Esophagus mucosa (tissue), 1 donor: ENCODE measurements around the gene SLC7A1. TPM values are rescaled to one million over a fixed set of nuclear protein-coding genes. Genes with fewer than 3 reads are reported as not detected.

Experiments used
- ATAC-seq: fragments of 200-7000 bp; cut with Tn5 transposase; one replicate; pipeline ENCODE4 v1.9.1; 2020
- total RNA-seq: library from RNA; stranded (reverse); gene quantifications from one replicate; pipeline ENCODE4 v1.2.4, GENCODE V29; 2023
- donor health status: DM: yes; HTN: yes; CAD: no.

Gene SLC7A1
- total RNA-seq, 1 donor from 2014 or later, result 181 TPM

DNA sequence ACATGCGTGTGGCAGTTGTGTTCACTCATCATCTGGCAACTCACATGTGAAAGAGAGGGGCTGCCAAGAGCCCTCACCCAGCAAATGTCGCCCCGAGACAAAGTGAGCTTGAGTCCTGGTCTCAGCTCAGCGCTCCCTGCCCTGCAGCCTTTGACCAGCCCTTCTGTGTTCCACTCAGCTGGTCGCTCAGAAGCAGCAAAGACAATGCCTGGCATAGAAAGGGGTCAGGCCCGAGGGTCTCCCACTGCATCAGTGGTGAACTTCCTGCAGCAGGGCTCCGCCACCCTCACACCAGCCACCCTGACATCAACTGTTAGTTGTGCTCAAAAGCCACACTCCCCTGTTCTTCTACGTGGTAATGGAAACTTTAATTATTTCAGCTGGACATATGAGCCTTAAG is 68.0 kb downstream of the SLC7A1 start:
- ATAC-seq, result no peak

DNA sequence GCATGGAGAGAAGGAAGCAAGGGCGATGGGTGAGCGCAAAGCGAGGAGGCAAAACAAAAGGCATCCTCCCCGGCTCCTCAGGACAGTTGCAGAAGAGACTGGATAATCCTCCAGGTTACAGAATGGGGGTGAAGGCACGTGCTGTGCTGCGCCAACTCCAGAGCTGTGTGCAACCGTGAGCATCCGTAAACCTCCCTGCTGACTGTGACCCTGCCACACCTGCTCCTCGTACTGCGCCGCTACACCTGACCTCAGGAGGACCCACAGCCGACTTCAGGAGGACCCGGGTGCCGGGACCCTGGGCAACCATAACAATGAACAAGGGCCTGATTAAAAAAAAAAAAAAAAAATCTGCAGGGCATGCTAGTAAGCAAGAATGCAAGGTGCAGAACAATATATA is 68.7 kb downstream of the SLC7A1 start:
- ATAC-seq, result no peak

DNA sequence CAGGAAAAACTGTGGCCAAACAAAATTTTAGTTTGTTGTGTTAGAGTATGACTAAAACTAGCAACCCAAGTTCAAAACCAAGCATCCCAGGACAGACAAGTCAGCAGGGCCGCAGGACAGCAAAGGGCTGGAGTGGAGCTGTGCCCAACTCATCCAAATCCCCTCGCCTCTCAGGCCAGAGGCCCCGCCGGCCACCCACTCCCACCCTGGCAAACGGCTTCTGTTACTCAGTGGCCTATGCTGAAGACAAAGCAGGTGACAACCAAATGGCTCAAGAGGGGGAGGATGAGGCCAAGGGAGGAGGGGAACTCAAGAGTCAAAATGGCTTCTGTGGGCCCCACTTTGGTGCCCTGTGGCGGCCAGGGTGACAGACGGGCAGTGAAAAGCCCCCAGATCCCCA is 69.7 kb downstream of the SLC7A1 start:
- ATAC-seq, result no peak

DNA sequence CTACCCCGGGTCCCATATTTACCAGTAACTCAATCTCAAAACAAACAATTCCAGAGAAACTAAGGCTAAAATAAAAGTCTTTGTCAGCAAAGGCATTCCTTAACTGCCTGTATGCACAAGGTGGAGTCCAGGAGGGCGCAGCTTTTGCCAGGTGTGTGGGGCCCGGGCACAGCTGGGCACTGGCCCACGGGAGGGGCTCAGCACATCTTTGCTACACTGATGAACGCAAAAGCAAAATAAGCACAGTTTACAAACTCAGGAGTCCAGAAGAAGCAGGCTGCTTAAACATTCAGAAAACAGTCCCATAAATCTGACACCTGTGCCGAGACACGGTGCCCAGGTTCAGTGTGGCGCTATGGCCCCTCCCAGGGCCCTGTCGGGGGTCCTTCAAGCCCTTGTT is 70.8 kb downstream of the SLC7A1 start:
- ATAC-seq, result no peak

DNA sequence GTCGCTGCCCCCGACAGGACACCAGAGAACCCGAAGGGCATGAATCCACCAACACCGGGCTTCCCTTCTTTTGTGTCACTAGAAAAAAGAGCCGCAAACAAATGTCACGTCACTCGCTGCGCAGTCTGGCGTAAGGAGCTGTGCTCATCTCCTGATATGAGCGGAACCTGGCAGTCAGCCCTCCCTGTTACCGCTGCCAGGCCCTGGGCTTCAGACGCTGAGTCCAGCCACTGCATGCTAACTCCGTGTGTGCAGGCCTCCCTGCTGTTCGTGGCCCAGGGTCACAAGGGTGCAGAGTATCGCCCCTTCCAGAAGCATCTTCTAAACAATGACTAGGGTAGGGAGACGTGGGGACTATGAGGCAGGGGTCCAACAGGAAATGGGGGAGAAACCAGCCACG is 71.3 kb downstream of the SLC7A1 start:
- no peak for ATAC-seq

DNA sequence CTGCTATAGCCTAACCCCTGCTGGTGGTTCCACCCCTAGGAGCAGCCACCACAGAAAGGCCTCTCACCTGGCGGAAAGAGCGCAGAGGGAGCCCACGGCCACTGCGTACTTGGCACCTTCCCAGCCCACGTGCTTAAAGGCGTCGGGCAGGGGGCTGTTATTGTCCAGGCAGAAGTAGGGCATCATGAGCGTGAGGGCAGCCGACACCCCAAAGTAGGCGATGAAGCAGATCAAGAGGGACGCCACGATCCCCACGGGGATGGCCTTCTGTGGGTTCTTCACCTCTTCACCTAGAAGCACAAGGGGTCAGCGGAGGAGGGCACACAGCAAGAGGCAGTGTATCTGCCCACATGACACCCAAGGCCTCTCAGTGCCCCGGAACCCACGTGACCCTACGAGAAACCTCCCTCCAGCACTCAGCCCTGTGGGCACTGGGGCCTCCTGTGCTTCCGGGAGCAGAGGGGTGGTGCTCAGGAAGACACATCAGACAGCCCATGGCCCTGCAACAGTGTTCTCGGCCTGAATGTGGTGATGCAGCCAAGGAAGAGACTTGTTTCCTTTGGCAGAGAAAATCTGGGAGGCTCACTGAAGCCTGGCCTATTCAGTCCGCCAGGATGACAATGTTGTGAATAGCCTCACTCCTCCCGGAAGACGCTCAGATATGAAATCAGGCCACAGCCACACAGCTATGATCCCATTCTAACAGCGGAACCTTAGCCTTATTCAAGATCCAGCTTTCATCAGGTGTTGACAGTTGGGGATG is 72.1 kb downstream of the SLC7A1 start:
- peak; percentile 43 for ATAC-seq

DNA sequence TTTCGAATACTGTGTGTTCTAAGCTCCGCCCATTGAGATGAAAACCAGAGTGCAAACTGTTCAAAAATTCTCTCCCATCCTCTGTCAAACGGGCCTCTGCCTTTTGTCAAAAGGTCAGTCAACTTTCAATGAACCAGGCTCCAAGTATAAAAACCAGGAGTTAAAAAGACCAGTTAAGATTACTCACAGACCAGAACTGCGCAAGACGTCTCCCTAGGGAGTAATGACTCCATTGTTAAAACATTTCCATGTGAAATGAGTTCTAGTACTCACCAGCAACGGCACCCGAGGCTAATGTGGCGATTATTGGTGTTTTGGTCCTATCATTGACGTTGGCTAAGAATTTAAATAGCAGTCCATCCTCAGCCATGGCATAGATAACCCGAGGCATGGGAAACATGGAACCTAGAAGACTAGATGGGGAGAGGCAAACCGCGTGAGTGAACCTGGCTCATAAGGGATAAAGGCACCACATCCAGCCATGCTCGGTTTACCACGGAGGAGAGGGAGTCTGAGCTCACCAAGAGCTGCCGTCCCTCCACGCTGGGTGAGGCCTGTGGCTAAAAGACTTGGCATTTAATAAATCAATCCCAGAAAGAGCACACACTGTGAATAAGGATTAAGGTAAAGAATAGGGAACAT is 73.3 kb downstream of the SLC7A1 start:
- no peak for ATAC-seq

DNA sequence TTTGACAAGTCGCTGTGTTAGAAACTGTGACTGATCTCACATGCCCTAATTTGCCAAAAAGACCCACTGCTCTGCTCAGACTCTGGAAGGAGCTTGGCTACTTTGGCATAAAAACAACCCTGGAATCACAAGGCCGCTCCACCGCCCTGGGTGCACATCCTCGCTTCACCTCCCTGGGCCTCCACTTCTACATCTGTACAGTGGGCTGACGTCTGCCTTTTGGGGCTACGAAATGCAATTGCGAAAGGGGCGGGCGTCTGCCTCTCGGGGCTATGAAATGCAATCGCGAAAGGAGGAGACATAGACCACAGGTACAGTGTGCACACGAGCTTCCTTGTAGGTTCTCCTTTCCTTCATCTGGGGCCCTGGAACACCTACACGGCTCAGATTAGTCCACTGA is 74.2 kb downstream of the SLC7A1 start:
- no peak for ATAC-seq

DNA sequence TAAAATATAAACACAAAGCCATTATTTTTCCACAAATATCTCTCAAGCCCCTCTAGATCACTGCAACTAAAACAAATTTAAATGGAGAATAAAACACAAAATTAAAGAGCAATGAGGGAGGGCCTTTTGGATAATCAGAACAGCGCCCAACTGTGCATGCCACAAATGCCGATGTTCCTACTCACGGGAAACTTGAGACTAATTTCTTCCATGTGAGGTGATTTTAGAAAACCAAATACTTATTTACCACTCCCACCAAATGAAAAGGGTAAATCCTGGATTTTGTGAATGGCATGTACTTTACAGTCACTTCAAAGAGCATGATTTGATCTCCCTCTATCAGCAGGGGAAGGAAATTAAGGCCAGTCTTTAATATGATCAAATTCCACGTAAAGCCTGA is 74.8 kb downstream of the SLC7A1 start:
- no peak for ATAC-seq

DNA sequence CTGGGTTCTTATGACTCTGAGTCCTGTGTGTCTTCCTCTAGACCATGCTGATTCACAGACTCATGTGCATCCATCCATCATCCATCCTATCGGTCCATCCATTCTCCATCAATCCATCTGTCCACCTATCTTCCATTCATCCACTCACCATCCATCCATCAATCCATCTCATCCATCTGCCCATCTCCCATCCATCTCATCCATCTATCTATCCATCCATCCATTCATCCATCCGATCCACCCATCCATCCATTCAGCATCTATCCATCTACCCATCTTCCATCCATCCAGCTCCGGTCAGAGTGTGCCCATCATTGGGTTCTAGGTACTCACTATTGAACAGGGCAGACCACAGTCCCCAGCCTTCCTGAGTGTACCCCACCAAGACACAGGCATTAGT is 75.6 kb downstream of the SLC7A1 start:
- ATAC-seq, result no peak

DNA sequence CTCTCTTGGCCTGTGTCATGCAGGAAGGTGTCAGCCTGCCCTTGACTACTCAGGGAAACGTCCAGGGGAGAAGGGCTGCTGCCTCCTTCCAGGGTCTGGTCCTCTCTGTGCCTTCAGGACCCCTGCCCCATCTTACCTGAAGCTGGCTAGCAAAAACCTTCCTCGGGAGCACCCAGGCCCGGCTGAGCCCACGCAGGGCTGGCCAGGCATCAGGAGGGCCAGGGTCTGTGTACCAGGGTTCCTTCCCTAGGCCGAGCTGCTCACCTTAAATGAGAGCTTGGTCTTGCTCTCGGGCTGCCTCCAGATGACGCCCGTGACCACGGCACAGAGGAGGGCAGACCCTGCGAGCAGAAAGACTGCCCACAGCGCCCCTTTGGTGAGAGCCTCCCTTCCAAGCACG is 78.6 kb downstream of the SLC7A1 start:
- ATAC-seq, result no peak

DNA sequence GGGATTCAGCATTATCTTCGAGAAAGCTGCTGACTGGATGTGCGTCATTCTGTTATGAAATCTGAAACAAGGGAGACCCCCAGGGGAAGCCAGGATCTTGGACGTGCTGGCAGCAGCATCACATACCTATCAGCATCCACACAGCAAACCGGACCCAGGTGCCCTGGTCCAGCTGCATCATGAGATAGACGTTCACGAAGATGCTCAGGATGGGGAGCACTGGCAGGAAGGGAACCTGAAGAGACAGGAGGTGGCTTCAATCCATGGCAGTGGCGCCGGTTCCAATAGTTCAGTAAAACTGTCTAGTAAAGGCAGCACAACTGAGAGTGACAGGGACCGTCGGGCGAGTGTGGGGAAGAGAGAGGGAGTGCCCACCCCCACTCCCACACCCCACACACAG is 79.5 kb downstream of the SLC7A1 start:
- ATAC-seq, result no peak

DNA sequence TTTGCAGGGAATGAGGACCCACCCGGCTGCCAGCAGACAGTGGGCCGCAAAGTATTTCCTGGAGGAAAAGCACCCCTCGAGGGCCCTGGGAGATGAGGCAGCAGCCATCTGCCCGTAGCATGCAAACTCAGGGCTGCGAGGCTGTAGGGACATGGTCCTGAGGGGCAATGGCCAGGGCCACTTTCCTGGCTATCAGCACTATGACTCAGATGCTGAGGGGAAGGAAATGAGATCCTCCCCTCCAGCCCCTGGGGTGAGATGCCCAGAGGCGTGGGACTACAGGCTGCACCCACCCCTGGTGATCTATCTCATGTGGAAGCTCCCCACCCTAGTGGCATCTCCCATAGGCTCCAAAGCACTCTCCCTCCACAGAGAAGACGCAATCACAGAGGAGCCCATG is 80.1 kb downstream of the SLC7A1 start:
- no peak for ATAC-seq

DNA sequence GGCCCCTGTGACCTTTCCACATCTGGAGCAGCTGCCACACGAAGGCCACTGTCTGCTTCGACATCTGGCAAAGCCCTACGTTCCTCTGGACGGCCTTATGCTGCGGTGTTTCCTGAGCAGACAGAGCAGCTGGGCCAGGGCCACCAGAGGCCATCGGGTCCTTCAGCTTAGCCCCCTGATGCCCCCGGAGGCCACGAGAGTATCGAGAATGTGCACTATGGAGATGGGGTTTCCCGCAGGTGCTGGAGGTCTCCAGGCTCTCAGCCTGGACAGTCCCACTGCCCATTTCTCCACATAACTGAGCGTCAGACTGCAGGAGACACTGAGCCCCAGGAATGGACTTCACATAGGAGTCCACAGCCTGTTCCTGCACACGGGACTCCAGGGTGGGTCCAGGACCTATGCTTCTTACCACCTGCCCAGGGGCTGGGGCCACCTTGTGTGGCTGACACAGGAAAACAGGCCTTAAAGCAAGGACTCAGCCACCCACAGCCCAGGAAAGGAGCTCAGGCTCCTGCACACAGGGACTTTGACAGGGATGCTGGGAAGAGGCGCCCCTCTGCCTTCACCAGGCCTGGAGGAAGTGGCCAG is 80.7 kb downstream of the SLC7A1 start:
- no peak for ATAC-seq

DNA sequence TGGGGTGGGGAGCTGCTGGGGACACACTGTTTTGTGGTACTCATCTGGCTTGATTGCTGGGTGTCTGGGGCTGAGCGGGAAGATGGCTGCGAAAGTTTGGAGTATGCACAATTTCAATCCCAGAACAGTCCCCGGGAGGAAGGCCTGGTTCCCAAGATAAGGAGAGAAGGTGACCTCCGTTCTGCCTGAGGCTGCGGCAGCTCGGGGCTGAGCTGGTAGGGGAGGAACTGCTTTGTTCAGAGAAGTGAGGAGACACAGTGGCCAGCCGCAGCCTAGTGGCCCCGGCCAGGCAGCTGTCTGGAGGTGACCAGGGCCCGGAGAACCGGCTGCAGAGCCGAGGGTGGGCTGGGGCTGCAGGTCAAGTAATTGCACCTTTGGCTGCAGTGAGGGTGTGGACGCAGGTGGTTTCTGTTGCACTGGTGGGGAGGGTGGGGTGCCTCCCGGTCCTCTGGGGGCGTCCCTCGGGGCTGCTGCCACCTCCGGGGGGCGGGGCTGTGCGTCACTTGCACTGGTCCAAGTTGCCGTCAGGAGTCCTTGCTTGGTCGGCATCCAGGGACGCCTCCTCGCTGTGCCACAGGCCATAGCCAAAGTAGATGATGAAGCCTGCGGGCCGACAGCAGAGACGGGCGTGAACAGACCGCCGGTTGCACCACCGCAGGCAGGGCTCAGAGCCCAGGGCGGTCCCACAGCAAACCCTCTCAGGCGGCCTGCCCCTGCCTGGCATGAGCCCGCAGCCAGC is 81.3 kb downstream of the SLC7A1 start:
- peak; percentile 10 for ATAC-seq

DNA sequence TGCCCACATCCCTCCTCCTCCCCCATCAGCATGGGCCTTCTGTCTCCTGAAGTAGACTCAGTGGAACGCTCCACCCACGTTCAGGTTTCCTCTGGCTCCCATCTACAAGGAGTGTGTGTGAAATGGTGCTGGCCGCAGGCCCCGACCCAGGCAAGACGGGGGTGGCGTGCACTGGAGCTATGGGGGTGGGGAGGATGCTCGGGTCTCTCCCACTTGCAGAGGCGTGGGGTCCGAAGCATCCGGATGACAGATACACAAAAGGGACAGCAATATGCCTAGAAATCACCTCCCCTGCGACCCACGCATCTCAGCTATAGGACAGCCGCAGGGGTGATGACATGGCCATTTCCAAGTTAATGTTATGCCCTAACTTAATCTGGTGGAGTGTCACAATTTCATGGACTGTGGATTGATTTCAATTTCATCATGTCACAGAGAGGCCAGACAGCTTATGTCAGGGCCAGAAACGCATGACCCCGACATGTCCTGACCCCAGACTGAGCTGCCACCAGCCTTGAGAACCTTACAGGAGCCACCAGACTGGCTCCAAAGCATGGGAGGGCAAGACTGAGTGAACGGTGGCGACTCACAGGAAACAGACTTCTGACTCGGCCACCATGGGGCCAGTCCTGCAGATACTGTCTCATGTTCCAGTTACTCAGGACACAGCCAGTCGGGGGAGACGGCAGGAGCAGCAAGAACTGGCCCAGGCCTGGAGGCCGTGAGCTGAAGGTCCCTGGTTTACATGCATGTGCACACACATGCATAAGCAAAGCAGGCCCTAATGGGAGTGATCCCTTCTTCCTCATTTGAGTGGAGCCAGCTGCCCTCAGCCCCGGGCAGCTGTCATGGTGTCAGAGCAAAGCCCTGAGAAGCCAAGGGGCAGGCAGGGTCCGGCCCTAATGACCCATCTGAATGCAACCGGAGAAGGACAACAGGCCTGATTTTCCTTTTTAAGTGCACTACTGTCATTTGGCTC is 82.2 kb downstream of the SLC7A1 start:
- no peak for ATAC-seq

DNA sequence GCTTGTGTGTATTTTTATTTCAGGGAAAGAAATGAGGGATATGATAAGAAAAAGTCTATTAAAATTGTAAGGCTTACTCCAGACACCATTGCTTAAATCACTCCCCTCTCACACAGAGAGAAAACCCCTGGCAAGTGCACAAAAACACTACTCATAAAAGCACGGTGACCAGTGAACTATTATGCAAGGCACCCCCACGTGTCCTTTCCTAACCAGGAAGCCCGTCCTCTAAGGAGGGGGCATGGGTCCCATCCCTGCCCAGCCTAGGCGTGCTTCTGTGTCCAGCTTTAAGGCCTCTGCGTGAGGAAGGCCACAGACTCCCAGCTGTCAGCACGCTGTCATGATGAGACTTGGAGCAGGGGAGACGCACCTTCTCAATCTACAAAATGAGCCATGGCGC is 83.5 kb downstream of the SLC7A1 start:
- ATAC-seq, result no peak

DNA sequence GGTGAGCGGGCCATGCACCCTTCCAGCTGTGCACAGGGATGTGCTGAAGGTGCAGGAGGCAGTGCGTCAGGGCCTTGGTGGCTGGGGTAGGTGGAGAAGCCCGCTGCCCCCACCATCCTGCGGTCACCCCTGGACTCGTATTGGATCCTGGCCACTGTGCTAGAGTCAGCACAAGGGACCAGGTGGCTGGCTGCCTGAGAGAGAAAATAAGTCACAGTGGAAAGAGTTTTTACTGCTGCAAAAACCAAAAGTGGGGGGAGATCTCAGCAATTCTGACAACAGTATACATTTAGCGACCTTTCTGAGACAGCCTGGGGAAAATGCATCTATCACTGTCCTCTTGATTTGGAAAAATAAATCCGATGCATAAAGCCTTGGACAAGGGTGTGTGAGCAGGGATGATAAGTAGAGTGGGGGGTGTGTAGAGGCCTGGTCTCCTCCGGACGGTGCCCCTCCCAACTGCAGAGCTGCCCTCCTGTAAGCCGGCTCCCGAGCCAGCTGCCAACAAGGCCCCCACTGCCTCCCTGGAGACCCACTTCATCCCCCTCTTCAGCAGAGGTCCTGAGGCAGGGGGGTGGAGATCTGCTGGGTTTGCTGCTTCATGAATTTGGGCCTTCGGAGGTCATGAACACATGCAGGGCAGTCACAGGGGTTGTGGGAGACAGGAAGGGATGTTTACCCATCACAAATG is 84.2 kb downstream of the SLC7A1 start:
- no peak for ATAC-seq

DNA sequence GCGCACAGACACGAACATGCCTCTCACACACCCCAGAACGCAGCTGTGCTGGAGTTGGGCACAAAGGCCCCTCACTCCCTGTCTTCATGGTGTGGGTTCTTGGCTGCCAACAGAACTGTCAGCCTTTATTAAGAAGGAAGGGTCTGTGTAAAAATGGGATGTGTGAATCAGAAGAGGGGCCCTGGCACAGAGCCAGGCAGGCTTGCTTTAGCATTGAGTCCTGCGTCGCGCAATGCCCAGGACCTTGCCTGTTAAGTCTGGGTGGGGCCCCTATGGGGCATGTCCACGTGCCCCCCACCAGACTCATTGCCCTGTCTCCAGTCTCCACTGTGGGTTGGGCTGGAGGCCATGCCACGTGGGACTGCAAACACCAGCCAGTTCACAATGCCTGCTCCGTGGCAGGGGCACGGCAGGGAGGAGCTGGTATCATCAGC is 84.8 kb downstream of the SLC7A1 start:
- ATAC-seq, result no peak

DNA sequence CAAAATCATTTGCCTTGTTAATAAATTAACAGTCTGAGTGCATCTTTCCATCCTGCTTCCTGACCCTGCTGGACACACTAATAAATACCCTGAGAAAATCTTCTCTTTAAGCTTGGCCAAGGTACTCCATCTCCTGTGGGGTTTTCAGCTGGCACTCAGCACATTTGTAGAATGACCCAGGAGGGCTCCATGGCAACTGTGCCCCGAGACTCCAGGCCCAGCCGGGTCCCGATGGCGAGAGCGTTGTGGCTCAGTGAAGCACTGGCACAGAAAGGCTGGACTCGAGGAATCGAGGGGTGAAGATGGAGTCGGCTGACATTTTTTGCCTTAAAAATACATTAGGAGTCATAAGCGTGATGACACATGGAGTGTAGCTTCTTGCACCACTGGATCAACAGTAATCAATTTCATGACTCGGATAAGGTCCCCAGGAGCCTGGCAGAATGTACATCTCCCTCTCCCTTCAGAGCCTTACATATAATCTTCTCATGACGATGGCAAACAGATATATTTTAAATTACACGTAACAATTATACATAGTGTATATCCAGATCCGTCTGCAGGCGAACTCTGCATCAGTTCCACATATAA is 85.4 kb downstream of the SLC7A1 start:
- ATAC-seq, result no peak

DNA sequence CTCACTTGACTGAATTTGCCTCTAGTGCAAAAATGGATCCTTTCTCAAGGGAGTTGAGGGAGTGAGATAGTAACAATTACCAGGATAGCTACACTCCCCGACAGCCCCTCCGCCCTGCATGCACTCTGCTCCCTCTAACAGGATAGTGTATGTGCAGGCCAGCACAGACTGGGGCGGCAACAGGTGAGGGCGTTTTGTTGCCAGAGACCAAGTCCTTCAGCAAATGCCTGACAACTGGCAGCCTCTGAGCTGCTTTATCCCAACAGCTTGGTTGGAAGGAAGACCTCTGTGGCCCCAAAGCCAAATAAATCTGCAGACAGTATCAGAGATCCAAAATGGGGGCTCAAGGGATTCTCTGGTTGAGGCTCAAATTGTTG is 86.6 kb downstream of the SLC7A1 start:
- no peak for ATAC-seq
